CD4-positive, alpha-beta memory T cell (primary cell): ENCODE data around the gene UTS2B. TPM values are rescaled to one million over a fixed set of nuclear protein-coding genes. Genes with fewer than 3 reads are reported as not detected.
A peak's percentile ranks its signal among the peaks of the same experiment; 100 is the strongest.

ENCODE experiments used
- CTCF ChIA-PET: fragments of 350-600 bp; sonication (Branson Sonifier 250); formaldehyde crosslinking; loops from one replicate; lab custom pipeline; 2021; ENCODE audit warnings: inconsistent platforms; ENCODE audit not compliant: partially characterized antibody; lab: Charles Lee
- POLR2A ChIA-PET: fragments of 350-600 bp; sonication (Branson Sonifier 250); formaldehyde crosslinking; loops from one replicate; lab custom pipeline; 2021; ENCODE audit not compliant: partially characterized antibody; lab: Charles Lee
- DNase-seq, 5 donors: peaks; one replicate each; pipeline versions ENCODE4 v3.0.0 to v3.0.0-alpha.2; 2020 to 2022; ENCODE audit warnings: mixed read lengths in 1 of 5
- H3K27ac ChIP-seq: one replicate; pipeline ENCODE4 v1.7.0; 2013; ENCODE audit warnings: low read depth, low read length
- H3K27me3 ChIP-seq: 2 replicates; pipeline ENCODE4 v1.7.0; 2013; ENCODE audit warnings: mild to moderate bottlenecking, low read length, moderate library complexity; ENCODE audit not compliant: insufficient read depth
- H3K36me3 ChIP-seq: 2 replicates; pipeline ENCODE4 v1.7.0; 2013; ENCODE audit warnings: mild to moderate bottlenecking, low read length, moderate library complexity; ENCODE audit not compliant: insufficient read depth
- H3K4me1 ChIP-seq: 2 replicates; pipeline ENCODE4 v1.7.0; 2013; ENCODE audit warnings: mild to moderate bottlenecking, low read length, moderate library complexity; ENCODE audit not compliant: insufficient read depth
- H3K4me3 ChIP-seq, 2 donors: one replicate each; pipeline ENCODE4 v1.7.0; 2013; ENCODE audit warnings: low read length in 2 of 2, mild to moderate bottlenecking in 1 of 2
- H3K9me3 ChIP-seq, 2 donors: one replicate each; pipeline ENCODE4 v1.7.0; 2013; ENCODE audit warnings: low read length in 2 of 2, control low read depth in 1 of 2; ENCODE audit not compliant: control insufficient read depth in 1 of 2
- H3K27ac Mint-ChIP-seq, 7 donors: one replicate each; pipeline ENCODE4 v1.8.0; 2020 to 2021; ENCODE audit warnings: mixed read lengths in 7 of 7, mild to moderate bottlenecking in 6 of 7, inconsistent platforms in 3 of 7, moderate library complexity in 3 of 7
- H3K27me3 Mint-ChIP-seq, 2 donors: one replicate each; pipeline ENCODE4 v1.8.0; 2020 to 2021; ENCODE audit warnings: mixed read lengths in 2 of 2
- H3K36me3 Mint-ChIP-seq, 2 donors: one replicate each; pipeline ENCODE4 v1.8.0; 2020 to 2021; ENCODE audit warnings: mixed read lengths in 2 of 2, inconsistent platforms in 1 of 2, mild to moderate bottlenecking in 1 of 2
- H3K4me1 Mint-ChIP-seq, 4 donors: one replicate each; pipeline ENCODE4 v1.8.0; 2020 to 2021; ENCODE audit warnings: mixed read lengths in 4 of 4, mild to moderate bottlenecking in 1 of 4
- H3K4me3 Mint-ChIP-seq, 8 donors: one replicate each; pipeline ENCODE4 v1.8.0; 2020 to 2021; ENCODE audit warnings: mixed read lengths in 8 of 8, mild to moderate bottlenecking in 7 of 8, moderate library complexity in 6 of 8, inconsistent platforms in 3 of 8
- H3K9me3 Mint-ChIP-seq, 8 donors: one replicate each; pipeline ENCODE4 v1.8.0; 2020 to 2021; ENCODE audit warnings: mixed read lengths in 8 of 8, mild to moderate bottlenecking in 5 of 8, inconsistent platforms in 3 of 8, moderate library complexity in 1 of 8
- intact Hi-C: fragments of 100-400 bp; cut with micrococcal nuclease; formaldehyde crosslinking; loops from one replicate; pipeline ENCODE4 v1.15.1; 2023
- polyA plus RNA-seq, 2 donors: library from polyadenylated mRNA; unstranded; fragments of 300-500 nt; fragmentation: Illumina TruSeq; gene quantifications; one replicate each; pipeline ENCODE4 v1.2.3, GENCODE V29; 2021
- total RNA-seq, 2 experiments: library from RNA; stranded (reverse); gene quantifications; one replicate each; pipeline ENCODE4 v1.2.3, GENCODE V29; 2021

UTS2B gene
- total and polyA plus RNA-seq, 4 experiments from 2014 or later = not detected

GRCh38 chr3:191334346-191334893, 4.1 kb upstream of the UTS2B start:
- H3K27ac ChIP-seq = no peak overlapping the region
- H3K4me3 ChIP-seq = no peak overlapping the region

GRCh38 chr3:191333298-191333880, 3.1 kb upstream of the UTS2B start:
- no peak for DNase-seq
- Mint-ChIP-seq H3K4me3 (no peak overlapping the region), H3K27ac (no peak overlapping the region), H3K36me3 (peaks cover 0 to 2% of the 10 kb centered on the region in 2 donors), H3K27me3 (peaks cover 0 to 6% of the 10 kb centered on the region in 2 donors), H3K9me3 (no peaks in the 10 kb centered on the region), H3K4me1 (peaks cover 12 to 26% (median 22%) of the 10 kb centered on the region in 4 donors)
- POLR2A ChIA-PET = interaction anchor here (2.0 kb wide), 1 partner anchor 12 kb away, joined by 5 read pairs; no protein-coding TSS in a partner anchor
- no peaks in the 10 kb centered on the region for H3K27me3 ChIP-seq
- peaks cover 20% of the 10 kb centered on the region for H3K4me1 ChIP-seq
- CTCF ChIA-PET = interaction anchor here (1.3 kb wide), 1 partner anchor 12 kb away, joined by 3 read pairs; no protein-coding TSS in a partner anchor
- no peaks in the 10 kb centered on the region for H3K9me3 ChIP-seq
- H3K36me3 ChIP-seq = no peaks in the 10 kb centered on the region
- no peak overlapping the region for H3K4me3 ChIP-seq
- no peak overlapping the region for H3K27ac ChIP-seq
- intact Hi-C loops = no loop called here

More at GRCh38 chr3:191334346-191334893, 4.1 kb upstream of the UTS2B start:
- Mint-ChIP-seq H3K4me3 (no peak overlapping the region), H3K27ac (no peak overlapping the region), H3K27me3 (peaks cover 0 to 5% of the 10 kb centered on the region in 2 donors), H3K4me1 (peaks cover 8 to 22% (median 16%) of the 10 kb centered on the region in 4 donors), H3K9me3 (no peaks in the 10 kb centered on the region), H3K36me3 (no peaks in the 10 kb centered on the region)
- H3K9me3 ChIP-seq = no peaks in the 10 kb centered on the region
- ChIA-PET POLR2A (no interaction called here), CTCF (interaction anchor here (1.3 kb wide), 1 partner anchor 11 kb away, joined by 3 read pairs; no protein-coding TSS in a partner anchor)
- H3K36me3 ChIP-seq = no peaks in the 10 kb centered on the region
- no peak for DNase-seq
- intact Hi-C loops = no loop called here
- peaks cover 15% of the 10 kb centered on the region for H3K4me1 ChIP-seq
- no peaks in the 10 kb centered on the region for H3K27me3 ChIP-seq

GRCh38 chr3:191331388-191331787, 1.1 kb upstream of the UTS2B start:
- Mint-ChIP-seq H3K4me1 (peaks cover 13 to 29% (median 24%) of the 10 kb centered on the region in 4 donors), H3K27ac (no peak overlapping the region)

GRCh38 chr3:191330530-191331048, 263 bp upstream of the UTS2B start:
- peak overlapping the region in 5 of 7 donors; percentile 25 to 92 (median 56) for H3K27ac Mint-ChIP-seq
- H3K36me3 ChIP-seq = no peaks in the 10 kb centered on the region
- no peaks in the 10 kb centered on the region for H3K9me3 Mint-ChIP-seq
- peak overlapping the region in 1 of 2 donors; percentile 2 for H3K4me3 ChIP-seq
- CTCF ChIA-PET = no interaction called here
- H3K27me3 Mint-ChIP-seq = peaks cover 0 to 11% of the 10 kb centered on the region in 2 donors
- no peaks in the 10 kb centered on the region for H3K9me3 ChIP-seq
- H3K4me3 Mint-ChIP-seq = peak overlapping the region; percentile 76 to 89 (median 84)
- no peak for DNase-seq
- peaks cover 13 to 29% (median 22%) of the 10 kb centered on the region in 4 donors for H3K4me1 Mint-ChIP-seq
- intact Hi-C loops = no loop called here
- H3K36me3 Mint-ChIP-seq = peaks cover 0 to 2% of the 10 kb centered on the region in 2 donors
- POLR2A ChIA-PET = no interaction called here
- H3K4me1 ChIP-seq = peaks cover 24% of the 10 kb centered on the region
- no peak overlapping the region for H3K27ac ChIP-seq
- no peaks in the 10 kb centered on the region for H3K27me3 ChIP-seq

More at GRCh38 chr3:191331388-191331787, 1.1 kb upstream of the UTS2B start:
- ChIA-PET POLR2A (interaction anchor here (2.0 kb wide), 1 partner anchor 14 kb away, joined by 5 read pairs; no protein-coding TSS in a partner anchor), CTCF (no interaction called here)
- Mint-ChIP-seq H3K4me3 (peak overlapping the region in 7 of 8 donors; percentile 76 to 89 (median 85)), H3K27me3 (peaks cover 0 to 11% of the 10 kb centered on the region in 2 donors), H3K9me3 (no peaks in the 10 kb centered on the region), H3K36me3 (peaks cover 0 to 2% of the 10 kb centered on the region in 2 donors)
- Histone ChIP-seq H3K9me3 (no peaks in the 10 kb centered on the region), H3K4me3 (no peak overlapping the region), H3K36me3 (no peaks in the 10 kb centered on the region), H3K27me3 (no peaks in the 10 kb centered on the region), H3K27ac (no peak overlapping the region), H3K4me1 (peaks cover 24% of the 10 kb centered on the region)
- intact Hi-C loops = no loop called here
- no peak for DNase-seq

GRCh38 chr3:191328962-191329653, 1.2 kb downstream of the UTS2B start, which contains the start of gene CCDC50:
Gene CCDC50, plus strand, starts transcription at chr3:191329394. Its CDS starts 281 bp downstream, at chr3:191329675.
- Histone ChIP-seq H3K36me3 (no peaks in the 10 kb centered on the region), H3K27me3 (no peaks in the 10 kb centered on the region), H3K27ac (peak within 1 kb of the TSS; percentile 40), H3K4me3 (peak within 1 kb of the TSS in 1 of 2 donors; percentile 58), H3K9me3 (no peaks in the 10 kb centered on the region), H3K4me1 (peaks cover 24% of the 10 kb centered on the region)
- CTCF ChIA-PET = interaction anchor here (1.1 kb wide), 1 partner anchor 39 kb away, joined by 3 read pairs; no protein-coding TSS in a partner anchor
- H3K4me3 Mint-ChIP-seq = peak within 1 kb of the TSS; percentile 76 to 89 (median 84)
- peak; percentile 41 to 60 (median 55) for DNase-seq
- intact Hi-C loops = no loop called here
- POLR2A ChIA-PET = no interaction called here
- peaks cover 0 to 2% of the 10 kb centered on the region in 2 donors for H3K36me3 Mint-ChIP-seq
- H3K4me1 Mint-ChIP-seq = peaks cover 13 to 29% (median 21%) of the 10 kb centered on the region in 4 donors
- H3K9me3 Mint-ChIP-seq = no peaks in the 10 kb centered on the region
- H3K27ac Mint-ChIP-seq = peak within 1 kb of the TSS; percentile 44 to 92 (median 70)
- H3K27me3 Mint-ChIP-seq = peaks cover 0 to 11% of the 10 kb centered on the region in 2 donors

- H3K36me3 ChIP-seq = no peaks in the 10 kb centered on the region
- Mint-ChIP-seq H3K9me3 (no peaks in the 10 kb centered on the region), H3K36me3 (peaks cover 0 to 2% of the 10 kb centered on the region in 2 donors), H3K27ac (peak overlapping the region; percentile 38 to 87 (median 63)), H3K4me3 (peak overlapping the region; percentile 73 to 82 (median 78)), H3K27me3 (peaks cover 0 to 11% of the 10 kb centered on the region in 2 donors), H3K4me1 (peaks cover 13 to 29% (median 20%) of the 10 kb centered on the region in 4 donors)
- intact Hi-C loops = no loop called here
- ChIA-PET POLR2A (no interaction called here), CTCF (interaction anchor here (1.1 kb wide), 1 partner anchor 38 kb away, joined by 3 read pairs; no protein-coding TSS in a partner anchor)
- no peaks in the 10 kb centered on the region for H3K9me3 ChIP-seq
- H3K4me3 ChIP-seq = peak overlapping the region in 1 of 2 donors; percentile 58
- H3K4me1 ChIP-seq = peaks cover 22% of the 10 kb centered on the region
- no peak overlapping the region for H3K27ac ChIP-seq
- no peaks in the 10 kb centered on the region for H3K27me3 ChIP-seq
- DNase-seq = peak in 1 of 5 donors; percentile 45
Measured at GRCh38 chr3:191328383-191328961, 1.9 kb downstream of the UTS2B start.
